ENCODE measurements around the gene DRC1.

Gene DRC1

DNA sequence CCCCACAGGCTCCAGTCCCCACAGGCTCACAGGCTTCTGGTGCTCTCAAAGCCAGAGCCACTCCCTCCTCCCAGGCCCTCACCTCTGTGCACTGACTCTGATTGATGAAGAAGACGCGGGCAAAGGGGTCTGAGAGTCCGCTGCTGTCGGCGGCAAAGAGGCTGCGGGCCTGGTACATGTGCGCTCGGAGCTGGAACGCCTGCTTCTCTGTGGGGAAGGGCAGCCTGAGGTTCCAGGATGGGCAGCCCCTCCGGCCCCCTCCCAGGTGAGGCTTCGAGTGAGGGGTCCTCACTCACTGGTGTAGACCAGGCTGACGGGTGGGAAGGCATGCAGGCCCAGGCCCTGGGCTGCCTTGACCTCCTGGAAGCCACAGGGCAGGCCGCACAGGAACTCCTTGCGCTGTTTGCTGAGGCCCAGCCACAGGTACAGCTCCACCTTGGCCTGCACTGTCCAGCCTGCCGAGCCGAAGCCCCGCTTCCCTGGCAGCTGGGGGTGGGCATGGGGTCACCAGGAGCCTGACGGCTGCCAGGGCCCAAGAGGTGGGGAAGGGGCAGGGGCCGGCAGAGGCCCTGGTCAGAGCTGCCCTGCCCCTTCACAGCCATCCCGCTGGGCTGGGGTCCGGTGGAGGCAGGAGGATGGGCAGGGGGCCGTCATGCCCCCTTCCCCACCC, 74.2 kb downstream of the DRC1 start:
- DNase-seq (ENCODE audit: low read depth in 1 of 2, low spot score in 1 of 2), result no peak

DNA sequence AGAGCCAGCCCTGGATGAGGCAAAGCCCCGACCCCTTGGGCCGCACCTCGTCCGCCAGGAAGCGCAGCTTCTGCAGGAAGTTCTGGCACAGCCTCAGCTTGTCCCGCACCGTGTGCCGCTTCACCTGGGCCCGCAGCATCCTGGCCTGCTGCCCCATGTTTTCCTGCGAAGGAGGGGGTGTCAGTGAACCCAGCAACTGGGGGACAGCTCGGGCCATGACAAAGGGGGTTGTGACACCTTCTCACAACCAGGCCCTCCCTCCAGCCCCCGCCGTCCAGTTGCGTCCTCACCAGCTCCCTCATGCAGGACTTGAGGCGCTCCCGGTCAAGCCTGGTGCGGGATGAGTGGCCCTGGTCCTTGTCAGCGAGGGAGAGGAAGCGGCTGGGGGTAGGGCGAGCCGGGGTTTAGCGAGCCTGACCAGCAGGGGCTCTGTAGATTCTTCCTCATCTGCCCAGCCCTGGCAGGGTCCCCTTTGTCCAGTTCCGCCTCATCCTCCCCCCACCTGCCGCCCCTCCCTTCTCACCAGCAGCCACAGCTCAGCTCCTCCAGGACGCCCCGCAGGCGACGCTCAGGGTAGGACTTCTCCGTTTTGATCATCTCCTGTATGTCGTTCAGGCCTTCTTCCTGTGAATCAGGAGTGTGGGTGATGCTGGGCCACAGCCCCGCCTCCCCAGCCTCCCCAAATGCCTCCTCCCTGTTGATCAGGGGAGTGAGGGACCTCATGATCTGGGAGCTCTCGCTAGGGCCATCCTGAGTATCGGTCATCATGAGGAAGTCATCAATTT, 75.6 kb downstream of the DRC1 start:
- no peak for DNase-seq (ENCODE audit: low read depth in 1 of 2, low spot score in 1 of 2)

DNA sequence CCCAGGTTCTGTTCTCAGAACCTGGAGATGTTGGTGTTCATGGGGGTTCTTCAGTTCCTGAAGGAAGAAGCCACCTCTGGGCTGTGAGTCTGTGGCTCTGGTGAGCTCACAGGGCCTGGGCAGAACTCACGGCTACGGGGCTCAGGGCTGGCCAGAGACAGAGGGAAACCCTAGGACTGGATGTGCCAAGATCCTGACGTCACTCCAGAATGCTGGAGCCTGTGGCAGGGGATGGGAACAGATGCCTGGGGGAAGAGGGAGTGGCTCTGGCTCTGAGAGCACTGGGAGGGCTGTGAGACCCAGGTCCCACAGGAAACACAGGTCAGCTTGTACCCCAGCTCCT, 76.2 kb downstream of the DRC1 start, which contains the start of gene OTOF:
OTOF (minus strand) TSS at position 214 of the 343 bp plus-strand sequence.
- no peak for DNase-seq (ENCODE audit: low read depth in 1 of 2, low spot score in 1 of 2)

DNA sequence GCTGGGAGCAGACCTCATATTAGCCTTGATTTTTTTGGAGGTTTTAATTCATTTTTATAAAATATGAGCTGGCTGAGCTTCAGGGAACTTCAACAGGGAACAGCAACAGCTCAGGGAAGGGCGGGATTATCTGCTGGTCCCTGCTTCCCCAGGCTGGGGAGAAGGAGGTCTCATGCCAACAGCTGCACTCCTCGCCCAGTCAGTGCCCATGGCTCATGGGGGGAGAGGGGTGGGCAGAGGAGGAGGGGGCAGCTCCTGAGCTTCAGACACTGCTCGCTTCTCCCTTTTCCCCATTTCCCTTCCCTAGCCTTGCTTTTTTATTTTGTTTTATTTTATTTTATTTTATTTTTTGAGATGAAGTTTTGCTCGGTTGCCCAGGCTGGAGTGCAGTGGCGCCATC, 76.6 kb downstream of the DRC1 start:
- DNase-seq (ENCODE audit: low read depth in 1 of 2, low spot score in 1 of 2), result no peak

DNA sequence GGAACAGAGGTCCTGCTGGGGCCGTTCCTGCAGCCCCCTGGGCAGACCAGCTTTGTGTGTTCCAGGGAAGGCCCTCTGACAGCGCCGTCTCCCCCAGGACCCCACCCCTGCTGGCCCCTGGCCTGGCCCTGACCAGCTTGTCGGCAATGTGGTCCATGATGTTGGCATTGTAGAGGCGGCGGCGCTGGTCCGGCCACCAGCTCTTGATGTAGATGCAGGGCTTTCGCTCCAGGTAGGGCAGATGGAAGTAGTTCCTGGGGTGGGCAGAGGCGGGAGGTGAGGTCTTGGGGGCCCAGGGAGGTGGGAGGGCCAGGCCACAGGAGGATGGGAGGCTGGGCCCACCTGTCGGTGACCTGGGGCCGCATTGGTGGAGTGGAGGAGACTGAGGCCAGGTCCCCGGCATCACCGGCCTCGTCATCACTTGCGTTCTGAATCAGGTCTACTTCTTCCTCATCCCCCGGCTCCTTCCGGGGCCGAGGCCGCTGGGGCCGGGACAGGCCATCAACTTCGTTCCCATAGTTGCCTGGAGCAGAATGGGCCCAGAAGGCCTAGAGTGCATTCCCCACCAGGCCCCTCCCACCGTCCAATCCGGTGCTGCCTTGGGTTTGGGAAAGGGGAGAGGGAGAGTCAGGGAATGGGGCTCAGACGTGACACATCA, 77.5 kb downstream of the DRC1 start:
- DNase-seq (ENCODE audit: low read depth in 1 of 2, low spot score in 1 of 2), result no peak

DNA sequence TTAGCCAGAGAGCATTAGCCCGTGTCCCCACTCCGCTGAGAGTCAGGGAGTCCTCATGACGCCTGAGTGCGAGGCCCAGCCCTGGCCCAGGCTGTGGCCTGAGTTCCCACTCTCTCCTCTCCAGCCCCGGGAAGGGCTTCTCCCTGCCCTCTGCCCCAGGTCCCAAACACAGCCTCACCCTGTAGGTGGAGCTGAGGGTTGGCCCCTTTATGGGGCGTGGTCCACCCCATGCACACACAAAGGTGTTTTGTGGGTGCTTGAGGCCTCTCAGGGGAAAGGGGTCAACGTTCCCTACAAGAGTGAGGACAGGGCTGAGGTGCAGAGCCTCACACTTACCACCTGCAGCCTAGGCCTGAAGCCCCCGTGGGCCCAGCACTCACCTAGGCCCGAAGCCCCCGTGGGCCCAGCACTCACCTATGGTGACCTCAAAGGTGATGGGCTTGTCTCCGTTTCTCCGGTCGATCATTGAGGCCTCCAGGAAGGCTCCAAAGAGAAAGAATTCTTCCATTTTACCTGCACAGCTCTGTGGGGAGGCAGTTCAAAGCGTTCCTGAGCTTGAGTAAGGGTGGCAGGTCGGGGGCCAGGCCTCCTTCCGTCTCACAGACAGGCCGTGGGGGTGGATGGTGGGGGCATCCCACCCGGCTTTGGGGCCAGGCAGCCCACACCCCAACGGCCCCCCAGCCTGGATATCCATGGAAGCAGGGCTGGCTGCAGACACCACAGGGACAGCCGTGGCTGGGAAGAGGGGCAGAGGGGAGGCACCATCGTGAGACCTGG, 78.3 kb downstream of the DRC1 start:
- DNase-seq (ENCODE audit: low read depth in 1 of 2, low spot score in 1 of 2), result no peak

DNA sequence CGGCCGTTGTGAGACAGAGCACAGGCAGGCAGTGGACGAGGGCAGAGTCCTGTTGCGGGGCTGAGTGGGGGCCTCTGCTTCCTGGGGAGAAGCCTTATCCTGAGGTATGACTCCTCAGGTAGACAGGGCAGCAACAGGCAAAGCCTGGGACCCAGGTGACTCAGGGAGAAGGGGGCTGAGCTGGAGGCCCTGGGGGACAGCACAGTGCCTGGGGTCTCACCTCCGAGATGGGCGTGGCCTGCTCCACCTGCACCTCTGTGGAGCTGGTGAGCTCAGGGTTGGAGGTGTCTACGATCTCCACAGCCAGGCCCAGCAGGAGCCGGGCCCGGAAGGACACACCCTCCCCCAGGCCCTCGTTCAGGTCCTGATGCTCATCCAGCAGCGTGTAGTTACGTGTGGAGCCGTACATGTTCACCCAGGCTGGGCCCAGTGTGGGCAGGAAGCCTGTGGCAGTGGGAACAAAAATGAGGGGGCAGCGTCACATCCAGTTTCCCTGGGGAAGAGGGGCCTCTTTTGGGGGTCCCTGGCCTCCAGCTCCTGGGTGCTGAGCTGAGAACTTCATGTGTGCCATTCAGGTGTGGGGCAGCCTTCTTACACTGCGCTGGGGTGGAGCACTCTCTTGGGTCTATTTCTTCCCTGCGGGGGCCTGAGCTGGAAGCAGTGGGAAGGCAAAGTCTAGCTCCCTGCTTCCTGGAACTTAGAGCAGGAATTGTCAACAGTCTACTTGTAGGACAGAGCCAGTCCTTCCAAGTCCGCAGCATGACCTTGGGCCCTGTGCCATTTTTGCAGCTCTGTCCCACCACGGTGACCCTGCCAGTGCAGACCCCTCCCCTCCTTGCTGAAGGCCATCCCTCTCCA, 79.1 kb downstream of the DRC1 start:
- no peak for DNase-seq (ENCODE audit: low read depth in 1 of 2, low spot score in 1 of 2)

DNA sequence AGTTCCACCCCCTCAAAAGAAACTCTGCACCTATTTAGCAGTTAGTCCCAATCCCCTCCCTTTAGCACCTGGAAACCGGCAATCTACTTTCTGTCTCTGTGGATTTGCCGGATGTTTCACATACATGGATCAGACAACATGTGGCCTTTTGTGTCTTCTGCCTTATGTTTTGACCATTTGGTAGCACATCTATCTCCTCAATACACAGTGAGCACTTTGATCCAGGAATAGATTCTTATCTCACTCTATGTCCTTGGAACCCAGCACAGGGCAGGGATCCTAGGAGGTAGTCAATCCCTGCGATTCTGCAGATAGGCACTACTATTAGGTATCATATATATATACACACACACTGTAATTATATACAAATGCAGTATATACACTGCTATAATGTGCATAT, 80.0 kb downstream of the DRC1 start:
- no peak for DNase-seq (ENCODE audit: low read depth in 1 of 2, low spot score in 1 of 2)

DNA sequence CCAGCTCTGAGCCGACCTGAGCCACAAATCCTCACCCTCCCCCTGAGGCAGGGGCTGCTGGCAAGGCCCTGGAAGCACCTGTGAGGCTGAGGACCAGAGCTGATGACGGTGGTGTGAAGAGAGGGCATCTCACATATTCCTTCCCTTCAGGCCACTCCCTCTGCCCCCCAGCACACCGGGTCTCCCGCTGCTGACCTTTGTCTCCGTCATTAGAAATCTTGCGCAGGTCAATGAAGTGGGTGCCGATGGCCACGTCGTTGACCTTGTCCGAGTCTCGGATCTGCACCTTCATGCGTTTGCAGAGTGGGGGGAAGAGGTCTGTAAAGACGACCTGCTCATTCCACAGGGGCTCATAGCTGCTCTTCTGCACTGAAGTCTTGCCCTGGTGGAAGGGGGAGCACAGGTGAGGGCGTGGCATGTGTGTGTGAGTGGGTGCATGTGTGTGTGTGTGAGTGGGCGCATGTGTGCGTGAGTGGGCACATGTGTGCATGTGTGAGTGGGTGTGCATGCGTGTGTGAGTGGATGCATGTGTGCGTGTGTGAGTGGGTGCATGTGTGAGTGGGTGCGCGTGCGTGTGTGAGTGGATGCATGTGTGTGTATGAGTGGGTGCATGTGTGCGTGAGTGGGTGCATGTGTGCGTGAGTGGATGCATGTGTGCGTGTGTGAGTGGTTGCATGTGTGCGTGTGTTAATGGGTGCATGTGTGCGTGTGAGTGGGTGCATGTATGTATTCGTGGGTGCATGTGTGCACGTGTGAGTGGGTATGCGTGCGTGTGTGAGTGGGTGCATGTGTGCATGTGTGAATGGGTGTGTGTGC, 80.7 kb downstream of the DRC1 start:
- no peak for DNase-seq (ENCODE audit: low read depth in 1 of 2, low spot score in 1 of 2)

DNA sequence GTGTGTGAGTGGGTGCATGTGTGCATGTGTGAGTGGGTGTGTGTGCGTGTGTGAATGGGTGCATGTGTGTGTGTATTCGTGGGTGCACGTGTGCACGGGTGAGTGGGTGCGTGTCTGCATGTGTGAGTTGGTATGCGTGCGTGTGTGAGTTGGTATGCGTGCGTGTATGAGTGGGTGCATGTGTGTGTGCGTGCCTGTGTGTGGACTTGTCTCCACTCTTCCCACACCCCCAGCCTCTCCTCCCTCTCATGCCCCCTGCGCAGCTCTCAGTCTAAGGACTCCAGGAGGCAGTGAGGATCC, 81.3 kb downstream of the DRC1 start:
- DNase-seq (ENCODE audit: low read depth in 1 of 2, low spot score in 1 of 2), result no peak

DNA sequence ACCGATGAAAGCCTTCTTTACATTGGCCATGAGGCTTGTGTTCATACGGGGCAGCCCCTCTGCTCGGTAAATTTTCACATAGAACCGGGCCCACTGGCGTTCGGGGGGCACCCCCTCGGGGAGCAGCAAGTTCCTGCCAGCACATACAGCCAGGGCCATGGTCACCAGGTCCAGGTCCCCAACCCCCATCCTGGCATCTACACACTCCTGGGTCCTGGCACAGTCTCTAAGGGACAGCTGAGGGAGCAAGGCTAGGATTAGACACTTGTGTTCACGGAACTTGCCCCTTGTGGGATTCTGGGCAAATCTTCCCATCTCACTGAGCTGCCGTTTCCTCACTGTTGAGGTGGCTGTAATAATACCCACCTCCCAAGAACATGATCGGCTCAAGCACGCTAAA, 81.8 kb downstream of the DRC1 start:
- no peak for DNase-seq (ENCODE audit: low read depth in 1 of 2, low spot score in 1 of 2)

DNA sequence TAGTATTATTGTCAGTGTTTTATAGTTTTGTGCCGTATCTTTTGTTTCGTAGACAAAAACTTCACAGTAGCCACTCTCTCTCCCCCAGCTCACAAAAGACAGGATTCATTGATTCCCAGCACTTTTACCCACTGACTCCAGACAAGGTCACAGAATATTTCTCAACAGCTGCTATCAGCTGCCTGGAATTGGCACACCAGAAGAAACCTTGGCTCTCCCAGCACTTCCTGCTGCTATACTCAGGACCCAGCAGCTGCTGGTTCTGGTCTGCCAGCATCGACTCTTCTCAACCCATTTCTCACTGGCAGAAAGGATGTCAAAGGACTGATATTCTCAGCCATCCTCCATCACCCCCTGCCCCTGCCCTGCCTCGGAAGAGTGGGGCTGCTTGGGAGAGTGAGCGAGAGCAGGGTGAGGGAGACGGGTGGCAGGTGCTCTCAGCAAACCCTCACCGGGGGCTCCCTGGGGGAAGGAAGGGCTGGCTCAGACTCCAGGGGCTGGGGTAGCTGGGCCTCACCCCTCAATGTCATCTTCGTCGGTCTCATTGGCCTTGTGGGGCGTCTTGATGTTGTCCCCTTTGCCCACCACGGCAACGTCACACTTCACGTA, 82.3 kb downstream of the DRC1 start:
- DNase-seq (ENCODE audit: low read depth in 1 of 2, low spot score in 1 of 2), result no peak

DNA sequence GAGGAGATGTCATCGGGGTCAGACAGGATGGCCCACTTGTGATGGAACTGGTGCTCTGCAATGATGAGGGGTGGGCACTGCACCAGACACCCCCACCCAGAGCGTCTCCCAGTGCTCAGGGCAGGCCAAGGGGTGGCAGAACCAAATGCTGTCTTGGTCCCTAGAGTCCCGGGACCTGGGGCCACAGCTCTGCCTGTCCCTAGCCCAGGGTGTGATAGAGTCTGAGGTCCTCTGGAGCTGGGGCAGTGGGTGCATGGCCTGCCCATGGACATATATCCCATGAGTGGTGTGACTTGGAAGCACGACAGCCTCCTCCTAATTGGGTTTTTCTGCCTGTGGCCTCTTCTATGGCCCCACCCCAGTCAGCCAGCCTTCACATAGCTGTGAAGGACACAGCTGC, 82.9 kb downstream of the DRC1 start:
- no peak for DNase-seq (ENCODE audit: low read depth in 1 of 2, low spot score in 1 of 2)

DNA sequence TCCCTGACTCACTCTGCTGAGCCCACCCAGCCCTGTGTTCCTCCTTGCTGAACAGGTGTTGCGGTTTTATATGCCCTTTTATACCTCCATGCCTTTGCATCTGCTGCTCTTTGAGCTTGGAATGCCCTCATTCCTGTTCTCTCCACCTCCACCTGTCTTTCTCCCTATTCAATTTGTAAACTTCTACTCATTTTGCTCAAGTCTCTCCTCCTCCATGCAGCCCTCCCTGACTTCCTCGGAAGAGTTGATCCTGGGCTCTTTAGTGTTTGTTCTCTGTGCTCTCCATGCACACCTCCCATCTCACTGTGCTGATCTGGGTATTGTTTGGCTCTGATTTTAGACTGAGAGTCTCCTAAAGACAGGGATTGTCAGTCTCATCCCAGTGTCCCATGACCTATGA, 83.4 kb downstream of the DRC1 start:
- no peak for DNase-seq (ENCODE audit: low read depth in 1 of 2, low spot score in 1 of 2)

DNA sequence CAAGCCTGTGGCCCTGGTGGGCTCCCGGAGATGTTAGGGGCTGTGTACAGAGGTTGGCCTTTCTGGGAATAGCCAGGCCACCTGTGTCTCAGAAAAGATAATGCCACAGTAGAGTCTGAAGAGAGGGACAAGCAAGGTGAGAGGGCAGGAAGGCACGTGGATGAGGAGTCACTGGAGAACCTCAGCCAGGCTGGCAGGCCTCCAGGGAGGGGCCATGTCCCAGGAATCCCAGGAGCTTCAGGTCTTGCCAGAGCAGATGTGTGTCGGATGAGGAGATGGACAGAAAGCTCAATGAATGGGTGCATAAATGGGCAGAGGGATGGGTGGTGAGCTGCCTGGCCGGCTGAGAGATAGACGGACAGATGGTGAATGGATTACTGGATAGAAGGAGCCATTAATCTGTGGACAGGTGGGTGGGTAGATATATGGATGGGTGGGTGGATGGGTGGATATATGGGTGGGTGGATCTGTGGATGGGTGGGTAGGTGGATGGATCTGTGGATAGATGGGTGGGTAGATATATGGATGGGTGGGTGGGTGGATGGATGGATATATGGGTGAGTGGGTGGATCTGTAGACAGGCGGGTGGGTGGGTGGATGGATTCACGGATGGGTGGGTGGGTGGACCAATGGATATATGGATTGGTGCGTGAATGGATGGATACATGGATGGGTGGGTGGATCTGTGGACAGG, 84.2 kb downstream of the DRC1 start:
- no peak for DNase-seq (ENCODE audit: low read depth in 1 of 2, low spot score in 1 of 2)

DNA sequence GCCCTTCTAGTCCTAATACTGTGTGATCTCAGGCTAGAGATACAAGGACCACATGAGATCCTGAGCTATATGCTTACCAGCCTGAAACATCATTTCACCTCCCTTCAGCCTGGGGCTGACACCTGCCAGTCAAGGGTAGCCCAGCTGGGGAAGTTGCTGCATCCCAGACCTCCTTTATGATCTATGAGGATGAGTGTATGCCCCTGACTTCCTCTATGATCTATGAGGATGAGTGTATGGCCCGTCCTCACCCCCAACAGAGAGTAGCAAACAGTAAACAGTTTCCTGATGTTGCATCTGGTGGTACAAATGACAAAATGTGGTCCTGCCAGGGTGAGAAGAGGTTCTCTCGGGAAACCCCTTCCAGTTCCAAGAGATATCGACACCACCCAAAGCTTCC, 85.1 kb downstream of the DRC1 start:
- no peak for DNase-seq (ENCODE audit: low read depth in 1 of 2, low spot score in 1 of 2)

DNA sequence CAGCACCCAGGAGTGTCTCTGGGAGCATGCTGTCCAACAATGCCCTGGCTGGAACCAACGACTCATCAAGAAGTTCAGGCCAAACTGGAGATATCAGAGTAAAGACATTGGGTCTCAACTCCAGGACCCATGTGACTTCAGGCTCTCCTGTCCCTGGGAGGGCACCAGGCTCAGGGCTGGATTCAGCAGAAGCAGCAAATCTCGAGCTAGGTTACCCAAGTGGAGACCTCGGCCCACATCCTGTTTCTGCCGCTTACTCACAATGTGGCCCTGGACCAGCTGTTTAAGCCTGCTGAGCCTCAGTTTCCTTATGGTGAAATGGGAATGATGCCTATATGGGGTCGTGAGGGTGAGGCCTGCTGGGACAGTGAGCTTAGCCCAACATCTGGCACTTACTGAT, 85.5 kb downstream of the DRC1 start:
- DNase-seq (ENCODE audit: low read depth in 1 of 2, low spot score in 1 of 2), result no peak

DNA sequence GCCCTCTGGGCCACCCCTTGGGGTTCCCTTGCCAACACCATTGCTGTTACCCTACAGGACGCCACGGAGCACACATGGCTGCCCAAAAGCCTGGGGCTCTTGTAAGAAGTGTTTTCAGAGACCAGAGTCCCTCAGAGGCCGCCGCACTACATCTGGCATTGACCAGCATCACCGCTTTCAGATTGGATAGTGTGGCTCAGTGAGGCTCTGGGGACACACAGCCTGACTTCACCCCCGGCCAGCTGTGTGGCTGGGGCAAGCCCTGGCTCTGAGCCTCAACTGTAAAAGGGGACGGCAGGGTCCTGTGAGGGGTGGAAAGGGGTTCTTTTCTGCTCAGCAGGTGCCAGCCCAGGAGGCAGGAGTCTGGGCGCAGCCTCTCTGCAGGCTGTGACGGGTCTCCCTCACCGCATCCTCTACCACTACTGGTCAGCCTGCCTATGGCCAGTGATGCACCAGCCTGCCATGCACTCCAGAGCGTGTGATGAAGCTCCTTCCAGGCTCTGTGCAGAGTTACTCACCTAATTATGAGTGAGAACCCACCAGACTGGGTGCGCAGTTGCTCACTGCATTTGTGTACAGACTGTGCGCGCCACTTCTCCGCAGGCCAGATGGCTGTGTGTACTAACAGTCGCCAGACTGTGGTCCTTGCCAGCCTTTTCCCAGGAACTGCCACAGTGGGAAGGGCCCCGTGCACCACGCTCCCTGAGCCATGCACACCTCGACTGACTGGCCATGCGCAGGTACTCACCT, 86.9 kb downstream of the DRC1 start:
- DNase-seq (ENCODE audit: low read depth in 1 of 2, low spot score in 1 of 2), result no peak
